GM23338 (cell line): ENCODE data around the gene BTRC. TPM values are rescaled to one million over a fixed set of nuclear protein-coding genes. Genes with fewer than 3 reads are reported as not detected.
"Not testable (repeated sequence)": the region's sequence is repeated elsewhere in the genome, so short reads cannot be mapped to it uniquely, and the experiment has no call there.

Source experiments
- ATAC-seq: fragments of 200-7000 bp; cut with Tn5 transposase; 3 replicates; pipeline ENCODE4 v1.9.1; 2020
- DNase-seq: peaks from one replicate; pipeline ENCODE4 v3.0.0-alpha.2; 2015; ENCODE audit warnings: low spot score
- H2AFZ ChIP-seq: fragments of 200-600 bp; sonication (generic); 2 replicates; pipeline ENCODE4 v1.8.0; 2016; ENCODE audit warnings: antibody characterized with exemption, mild to moderate bottlenecking, moderate library complexity
- H3F3A ChIP-seq: fragments of 200-600 bp; sonication (generic); replicated peaks from 2 replicates; pipeline ENCODE4 v1.8.0; 2017; ENCODE audit warnings: antibody characterized with exemption, mixed run types, low read depth
- H3K27ac ChIP-seq: fragments of 200-600 bp; sonication (generic); 2 replicates; pipeline ENCODE4 v1.6.1; 2016; ENCODE audit warnings: low read depth
- H3K27me3 ChIP-seq: fragments of 200-600 bp; sonication (generic); 2 replicates; pipeline ENCODE4 v1.8.0; 2016; ENCODE audit warnings: mild to moderate bottlenecking, mixed run types, moderate library complexity; ENCODE audit not compliant: insufficient read depth
- H3K36me3 ChIP-seq: fragments of 200-600 bp; sonication (generic); 2 replicates; pipeline ENCODE4 v1.8.0; 2016; ENCODE audit warnings: mild to moderate bottlenecking; ENCODE audit not compliant: insufficient read depth
- H3K4me1 ChIP-seq: fragments of 200-600 bp; sonication (generic); 2 replicates; pipeline ENCODE4 v1.8.0; 2016; ENCODE audit warnings: mild to moderate bottlenecking, moderate library complexity; ENCODE audit not compliant: insufficient read depth
- H3K4me2 ChIP-seq: fragments of 200-600 bp; sonication (generic); 2 replicates; pipeline ENCODE4 v1.7.1; 2017; ENCODE audit warnings: mixed run types
- H3K4me3 ChIP-seq: fragments of 200-600 bp; sonication (generic); 2 replicates; pipeline ENCODE4 v1.6.1; 2016; ENCODE audit warnings: mixed run types
- H3K79me2 ChIP-seq: fragments of 200-600 bp; sonication (generic); replicated peaks from 2 replicates; pipeline ENCODE4 v1.8.0; 2017; ENCODE audit warnings: mild to moderate bottlenecking; ENCODE audit not compliant: insufficient read depth
- H3K9me2 ChIP-seq: fragments of 200-600 bp; sonication (generic); 2 replicates; pipeline ENCODE4 v1.8.0; 2017; ENCODE audit not compliant: insufficient read depth
- H4K20me1 ChIP-seq: fragments of 200-600 bp; sonication (generic); replicated peaks from 2 replicates; pipeline ENCODE4 v1.8.0; 2017; ENCODE audit warnings: mild to moderate bottlenecking; ENCODE audit not compliant: insufficient read depth
- H3K27ac Mint-ChIP-seq: 2 replicates; pipeline ENCODE4 v1.8.0; 2020; ENCODE audit warnings: inconsistent platforms, mild to moderate bottlenecking, moderate library complexity, mixed read lengths
- H3K27me3 Mint-ChIP-seq: 3 replicates; pipeline ENCODE4 v1.8.0; 2022; ENCODE audit warnings: low read depth, mild to moderate bottlenecking, moderate library complexity, mixed read lengths, inconsistent platforms; ENCODE audit not compliant: insufficient read depth, poor library complexity
- H3K36me3 Mint-ChIP-seq: 3 replicates; pipeline ENCODE4 v1.8.0; 2021; ENCODE audit warnings: low read depth, mild to moderate bottlenecking, inconsistent platforms, moderate library complexity, mixed read lengths
- H3K4me1 Mint-ChIP-seq: 3 replicates; pipeline ENCODE4 v1.8.0; 2020; ENCODE audit warnings: mild to moderate bottlenecking, inconsistent platforms, mixed read lengths
- H3K4me3 Mint-ChIP-seq: 3 replicates; pipeline ENCODE4 v1.8.0; 2021; ENCODE audit warnings: moderate library complexity, mild to moderate bottlenecking, inconsistent platforms, mixed read lengths
- H3K9me3 Mint-ChIP-seq: 3 replicates; pipeline ENCODE4 v1.8.0; 2020; ENCODE audit warnings: moderate library complexity, mild to moderate bottlenecking, inconsistent platforms, mixed read lengths
- EZH2 ChIP-seq: fragments of 200-600 bp; sonication (generic); IDR thresholded peaks from one replicate; pipeline ENCODE4 v1.8.0; 2017; ENCODE audit warnings: antibody characterized with exemption, mild to moderate bottlenecking, low read depth; ENCODE audit not compliant: unreplicated experiment
- EZH2phosphoT487 ChIP-seq: fragments of 200-600 bp; sonication (generic); IDR thresholded peaks from one replicate; pipeline ENCODE4 v1.8.1; 2018; ENCODE audit warnings: antibody characterized with exemption; ENCODE audit not compliant: unreplicated experiment
- JUNB ChIP-seq: IDR thresholded peaks from one replicate; pipeline ENCODE4 v1.6.1; 2016; ENCODE audit warnings: antibody characterized with exemption; ENCODE audit not compliant: unreplicated experiment
- NANOG ChIP-seq: IDR thresholded peaks from 2 replicates; pipeline ENCODE4 v1.6.1; 2016; ENCODE audit warnings: antibody characterized with exemption, borderline replicate concordance
- ZNF331 ChIP-seq: fragments of 250-450 bp; sonication (Bioruptor Pico); IDR thresholded peaks from 2 replicates; pipeline ENCODE4 v1.5.0; 2020; ENCODE audit warnings: low read depth, mild to moderate bottlenecking, moderate library complexity
- polyA plus RNA-seq: library from polyadenylated mRNA; unstranded; fragments of >200 nt; fragmentation: Nextera tagmentation; extraction: Ambion mirVana; gene quantifications from 2 replicates; pipeline ENCODE4 v1.2.1, GENCODE V29; 2016
- total RNA-seq: library from RNA; depleted of rRNA; stranded (reverse); fragments of >200 nt; shearing (Covaris generic); gene quantifications from 2 replicates; pipeline ENCODE4 v1.2.3, GENCODE V29; 2014

BTRC gene
- total and polyA plus RNA-seq, 2 experiments from 2014 or later = 10.0 to 17.5 TPM

DNA sequence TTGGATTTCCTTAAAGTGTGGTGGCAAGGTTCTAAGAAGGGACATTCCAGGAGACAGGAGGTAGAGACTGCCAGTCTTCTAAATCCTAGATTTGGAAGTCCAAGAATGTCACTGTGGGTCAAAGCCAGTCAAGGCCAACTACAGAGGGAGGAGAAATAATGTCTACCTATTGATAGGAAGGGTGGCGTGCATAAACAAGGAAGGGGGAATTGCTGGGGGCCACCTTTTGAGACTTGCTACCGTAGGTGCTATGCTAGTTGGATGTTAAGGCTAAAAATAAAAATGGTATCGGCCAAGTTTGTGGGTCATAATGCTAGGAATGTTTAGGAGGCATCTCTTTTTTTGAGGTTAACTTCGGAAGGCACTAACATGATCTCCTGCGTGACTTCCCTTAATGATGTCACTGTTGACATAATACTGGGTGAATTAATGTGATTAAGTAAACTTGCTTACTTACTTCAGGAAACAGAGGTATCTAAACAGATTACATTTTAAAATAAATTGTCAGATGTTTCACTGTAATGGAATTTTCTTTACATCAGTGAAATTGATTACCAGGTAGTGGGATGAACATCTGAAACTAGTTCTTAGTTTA lies 4.8 kb downstream of the BTRC start:
- peaks cover 3% of the 10 kb centered on the region; the same call in 1 of the 3 replicates for H3K36me3 Mint-ChIP-seq
- H2AFZ ChIP-seq = no peak overlapping the region
- ATAC-seq (no peak), DNase-seq (no peak)
- TF ChIP-seq EZH2phosphoT487 = no peak
- TF ChIP-seq NANOG = no peak
- TF ChIP-seq ZNF331 (CRISPR knock-in tag) = no peak
- TF ChIP-seq JUNB = no peak
- H3K79me2 ChIP-seq = peaks cover 50% of the 10 kb centered on the region
- peaks cover 13% of the 10 kb centered on the region for H3K4me1 ChIP-seq
- H3K27ac ChIP-seq = no peak overlapping the region
- no peak overlapping the region for H3K4me2 ChIP-seq
- no peak overlapping the region for H3K4me3 ChIP-seq
- H3K27me3 ChIP-seq = no peaks in the 10 kb centered on the region
- no peak overlapping the region for H3K4me3 Mint-ChIP-seq
- no peaks in the 10 kb centered on the region for H3K36me3 ChIP-seq
- peaks cover 10% of the 10 kb centered on the region for H3K4me1 Mint-ChIP-seq
- H4K20me1 ChIP-seq = peaks cover 5% of the 10 kb centered on the region
- H3K9me3 Mint-ChIP-seq = no peaks in the 10 kb centered on the region
- H3K27ac Mint-ChIP-seq = peak overlapping the region; percentile 70
- H3K9me2 ChIP-seq = no peaks in the 10 kb centered on the region
- H3K27me3 Mint-ChIP-seq = peaks cover 8% of the 10 kb centered on the region
- H3F3A ChIP-seq = peaks cover 6% of the 10 kb centered on the region; the same call in 1 of the 2 replicates

- not testable (repeated sequence) for H3K4me2 ChIP-seq, H3K4me1 ChIP-seq, H2AFZ ChIP-seq, H3K36me3 Mint-ChIP-seq, H4K20me1 ChIP-seq, H3K9me2 ChIP-seq, H3K36me3 ChIP-seq, H3K27me3 Mint-ChIP-seq, H3K4me3 Mint-ChIP-seq, H3K9me3 Mint-ChIP-seq, DNase-seq, ATAC-seq, H3F3A ChIP-seq, H3K27ac Mint-ChIP-seq, H3K27me3 ChIP-seq, H3K4me1 Mint-ChIP-seq, H3K27ac ChIP-seq, H3K4me3 ChIP-seq
- peaks cover 50% of the 10 kb centered on the region for H3K79me2 ChIP-seq
These were observed 6.1 kb downstream of the BTRC start for GRCh38 chr10:101360090-101360489.

- ATAC-seq, H3K4me3 ChIP-seq, H3K27ac ChIP-seq, H2AFZ ChIP-seq, H3K9me2 ChIP-seq, H3K27me3 Mint-ChIP-seq, H3K27ac Mint-ChIP-seq, H3K27me3 ChIP-seq, H4K20me1 ChIP-seq, H3K9me3 Mint-ChIP-seq, H3K4me3 Mint-ChIP-seq, H3K4me2 ChIP-seq, DNase-seq, H3F3A ChIP-seq, H3K36me3 Mint-ChIP-seq, H3K4me1 Mint-ChIP-seq, H3K36me3 ChIP-seq, H3K4me1 ChIP-seq: not testable (repeated sequence)
- peaks cover 42% of the 10 kb centered on the region for H3K79me2 ChIP-seq
These were observed 6.9 kb downstream of the BTRC start for GRCh38 chr10:101360841-101361240.

- H3F3A ChIP-seq = 0 out of 2 replicates have a peak, but pooled peaks cover 3% of the 10 kb centered on the region
- H3K27me3 ChIP-seq = no peaks in the 10 kb centered on the region
- no peak overlapping the region for H3K4me2 ChIP-seq
- Mint-ChIP-seq H3K4me1 (peaks cover 7% of the 10 kb centered on the region; the same call in 2 of the 3 replicates), H3K4me3 (no peak overlapping the region), H3K27ac (no peak overlapping the region), H3K9me3 (no peaks in the 10 kb centered on the region), H3K27me3 (no peaks in the 10 kb centered on the region), H3K36me3 (no peaks in the 10 kb centered on the region)
- no peaks in the 10 kb centered on the region for H3K9me2 ChIP-seq
- no peaks in the 10 kb centered on the region for H3K36me3 ChIP-seq
- H3K4me1 ChIP-seq = 0 out of 2 replicates have a peak, but pooled peaks cover 6% of the 10 kb centered on the region
- DNase-seq = no peak
- H4K20me1 ChIP-seq = peaks cover 11% of the 10 kb centered on the region
- H3K4me3 ChIP-seq = no peak overlapping the region
- no peak overlapping the region for H2AFZ ChIP-seq
- no peak for ATAC-seq
- H3K79me2 ChIP-seq = peaks cover 30% of the 10 kb centered on the region
- no peak overlapping the region for H3K27ac ChIP-seq
- no peak for TF ChIP-seq NANOG
- TF ChIP-seq EZH2 = no peak
These were observed 10.0 kb downstream of the BTRC start for GRCh38 chr10:101363850-101364400.
